ENCODE results near the gene TNFAIP8L2.

DNA sequence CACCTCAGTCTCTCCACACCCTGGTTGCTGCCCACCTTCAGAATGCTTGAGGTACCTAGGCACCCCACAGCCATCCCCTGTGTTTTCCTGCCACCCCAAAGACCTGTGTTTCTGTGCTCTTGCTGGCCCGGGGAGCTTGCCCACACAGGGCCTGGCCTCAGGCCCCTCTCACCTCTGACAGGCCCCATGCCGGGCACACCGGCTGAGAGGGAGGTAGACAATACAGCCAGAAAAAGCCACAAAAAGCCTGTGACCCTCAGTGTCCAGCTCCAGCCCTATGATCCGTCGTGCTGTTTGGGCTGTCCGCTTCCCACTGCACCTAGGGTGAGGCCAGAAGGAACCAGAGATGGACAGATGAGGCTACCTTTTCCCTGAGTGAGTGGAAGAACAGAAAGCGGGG is 21.5 kb upstream of the TNFAIP8L2 start:
- TF ChIP-seq CTCF (conservative IDR thresholded peaks at IDR 0.05; ENCODE audit: low read depth, low read length) (no peak), EZH2 (IDR thresholded peaks at IDR 0.05; ENCODE audit: low read length, unreplicated experiment) (no peak)

All from PC-3 (cell line).